ENCODE data around the gene TAF9B.
"Not testable (repeated sequence)": the region's sequence is repeated elsewhere in the genome, so short reads cannot be mapped to it uniquely, and the experiment has no call there.

TAF9B gene

GRCh38 chrX:78092296-78092695 lies 47.2 kb downstream of the TAF9B start:
- no peaks in the 10 kb centered on the region for H3K36me3 ChIP-seq (ENCODE audit: insufficient read depth)
- no peaks in the 10 kb centered on the region for H3K27me3 ChIP-seq (ENCODE audit: insufficient read depth, low read depth)
- no peaks in the 10 kb centered on the region for H3K79me2 ChIP-seq (ENCODE audit: insufficient read depth, low read depth)
- TF ChIP-seq, protein P1, sequence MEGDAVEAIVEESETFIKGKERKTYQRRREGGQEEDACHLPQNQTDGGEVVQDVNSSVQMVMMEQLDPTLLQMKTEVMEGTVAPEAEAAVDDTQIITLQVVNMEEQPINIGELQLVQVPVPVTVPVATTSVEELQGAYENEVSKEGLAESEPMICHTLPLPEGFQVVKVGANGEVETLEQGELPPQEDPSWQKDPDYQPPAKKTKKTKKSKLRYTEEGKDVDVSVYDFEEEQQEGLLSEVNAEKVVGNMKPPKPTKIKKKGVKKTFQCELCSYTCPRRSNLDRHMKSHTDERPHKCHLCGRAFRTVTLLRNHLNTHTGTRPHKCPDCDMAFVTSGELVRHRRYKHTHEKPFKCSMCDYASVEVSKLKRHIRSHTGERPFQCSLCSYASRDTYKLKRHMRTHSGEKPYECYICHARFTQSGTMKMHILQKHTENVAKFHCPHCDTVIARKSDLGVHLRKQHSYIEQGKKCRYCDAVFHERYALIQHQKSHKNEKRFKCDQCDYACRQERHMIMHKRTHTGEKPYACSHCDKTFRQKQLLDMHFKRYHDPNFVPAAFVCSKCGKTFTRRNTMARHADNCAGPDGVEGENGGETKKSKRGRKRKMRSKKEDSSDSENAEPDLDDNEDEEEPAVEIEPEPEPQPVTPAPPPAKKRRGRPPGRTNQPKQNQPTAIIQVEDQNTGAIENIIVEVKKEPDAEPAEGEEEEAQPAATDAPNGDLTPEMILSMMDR (conservative IDR thresholded peaks at IDR 0.05; ENCODE audit: low read depth, low read length): 0 out of 2 replicates have a peak, but pooled peaks have one; percentile 11
- H3K9ac ChIP-seq: no peak overlapping the region
- H4K20me1 ChIP-seq (ENCODE audit: insufficient read depth): no peaks in the 10 kb centered on the region
- no peak overlapping the region for H2AFZ ChIP-seq (ENCODE audit: low read depth)
- H3K4me1 ChIP-seq (ENCODE audit: low read depth, poor library complexity, severe bottlenecking): no peaks in the 10 kb centered on the region
- H3K4me3 ChIP-seq (IDR thresholded peaks at IDR 0.05; ENCODE audit: insufficient read depth, low read depth, low read length): no peak overlapping the region
- H3K4me2 ChIP-seq: no peak overlapping the region
- no peak overlapping the region for H3K27ac ChIP-seq

DNA sequence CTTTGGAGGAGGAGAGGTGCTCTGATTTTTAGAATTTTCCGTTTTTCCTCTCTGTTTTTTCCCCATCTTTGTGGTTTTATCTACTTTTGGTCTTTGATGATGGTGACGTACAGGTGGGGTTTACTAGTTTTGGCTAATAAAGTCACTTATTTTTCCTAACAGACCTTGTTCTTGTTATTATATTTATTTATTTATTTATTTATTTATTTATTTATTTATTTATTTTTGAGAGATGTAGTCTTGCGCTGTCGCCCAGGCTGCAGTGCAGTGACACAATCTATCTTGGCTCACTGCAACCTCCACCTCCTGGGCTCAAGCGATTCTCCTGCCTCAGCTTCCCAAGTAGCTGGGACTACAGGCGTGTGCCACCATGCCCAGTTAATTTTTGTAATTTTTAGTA lies 58.0 kb downstream of the TAF9B start:
- H3K4me1 ChIP-seq (ENCODE audit: low read depth, poor library complexity, severe bottlenecking); H3K4me3 ChIP-seq (IDR thresholded peaks at IDR 0.05; ENCODE audit: insufficient read depth, low read depth, low read length); H2AFZ ChIP-seq (ENCODE audit: low read depth); H4K20me1 ChIP-seq (ENCODE audit: insufficient read depth); H3K79me2 ChIP-seq (ENCODE audit: insufficient read depth, low read depth); H3K27me3 ChIP-seq (ENCODE audit: insufficient read depth, low read depth); H3K27ac ChIP-seq; H3K4me2 ChIP-seq; H3K9ac ChIP-seq; H3K36me3 ChIP-seq (ENCODE audit: insufficient read depth): not testable (repeated sequence)

Measured in KMS-11 (cell line).